ENCODE results near the gene CELSR1.
"Not testable (repeated sequence)": the region's sequence is repeated elsewhere in the genome, so short reads cannot be mapped to it uniquely, and the experiment has no call there.

Gene CELSR1

GRCh38 chr22:46338636-46339035, 198.8 kb downstream of the CELSR1 start:
- DNase-seq, result no peak

GRCh38 chr22:46337870-46338269, 199.6 kb downstream of the CELSR1 start:
- no peak for DNase-seq

GRCh38 chr22:46336119-46337078, 201.0 kb downstream of the CELSR1 start:
- no peak for DNase-seq

- DNase-seq, result peak; percentile 94
Measured at GRCh38 chr22:46335201-46336118, 202.0 kb downstream of the CELSR1 start, which contains the start of gene TRMU. Gene TRMU (plus strand): TSS chr22:46335714. CDS start chr22:46335765, 51 bp downstream.

GRCh38 chr22:46331496-46331895, 205.9 kb downstream of the CELSR1 start:
- DNase-seq, result no peak

GRCh38 chr22:46330426-46330825, 207.0 kb downstream of the CELSR1 start:
- no peak for DNase-seq

GRCh38 chr22:46329616-46330015, 207.8 kb downstream of the CELSR1 start:
- no peak for DNase-seq

- DNase-seq, result no peak
Measured at GRCh38 chr22:46328797-46329196, 208.6 kb downstream of the CELSR1 start.

- no peak for DNase-seq
Measured at GRCh38 chr22:46327691-46328465, 209.5 kb downstream of the CELSR1 start.

DNA sequence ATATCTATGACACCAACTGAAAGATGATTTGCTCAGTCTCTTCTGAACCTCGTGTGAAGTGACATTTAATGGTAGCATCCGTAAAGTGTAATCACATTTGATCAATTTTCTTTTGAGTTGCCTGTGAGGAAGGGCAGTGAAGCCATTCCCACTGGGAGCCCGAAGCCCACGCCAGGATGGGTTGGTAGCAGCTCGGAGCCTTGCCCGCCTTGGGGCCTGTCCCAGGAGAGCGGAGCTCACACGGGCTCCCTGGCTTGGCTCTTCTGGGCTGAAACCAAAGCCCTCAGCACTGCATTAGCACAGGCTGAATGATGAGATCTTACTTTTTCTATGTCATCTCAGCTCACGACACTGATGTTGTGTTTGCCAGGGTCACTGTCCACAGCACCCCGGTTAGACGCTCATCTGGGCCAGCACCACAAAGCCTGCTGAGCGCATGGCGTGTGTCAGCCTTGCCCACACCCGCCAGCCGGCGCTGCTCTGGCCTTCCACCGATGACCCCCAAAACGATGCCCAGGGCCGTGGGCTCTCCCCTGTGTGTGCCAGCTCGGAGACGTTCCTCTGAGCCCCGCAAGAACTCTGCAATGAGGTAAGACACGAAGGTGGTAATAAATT, 211.2 kb downstream of the CELSR1 start:
- no peak for DNase-seq

DNA sequence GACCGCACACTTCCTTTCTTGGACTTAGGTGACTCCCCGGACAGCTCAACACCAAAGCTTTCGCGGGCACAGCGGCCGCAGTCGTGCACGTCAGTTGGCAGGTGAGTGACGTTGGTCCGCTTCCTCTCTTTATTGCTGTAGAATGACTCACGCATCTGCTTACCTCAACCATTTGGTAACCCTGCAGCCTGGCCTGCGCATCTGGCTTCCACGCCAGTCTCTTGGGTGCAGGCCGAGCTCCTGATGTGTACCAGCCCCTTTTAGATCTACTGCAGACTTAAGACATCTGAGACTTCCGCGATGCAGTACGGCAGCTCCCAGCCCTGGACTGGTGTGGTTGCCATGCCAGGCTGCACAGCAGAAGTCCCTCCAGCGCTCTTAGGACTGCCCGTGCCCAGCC, 214.3 kb downstream of the CELSR1 start:
- DNase-seq, result no peak

GRCh38 chr22:46322711-46323110, 214.7 kb downstream of the CELSR1 start:
- DNase-seq, result no peak

- no peak for DNase-seq
Measured at GRCh38 chr22:46320716-46321386, 216.6 kb downstream of the CELSR1 start.

- no peak for DNase-seq
Measured at GRCh38 chr22:46320166-46320710, 217.2 kb downstream of the CELSR1 start.

- DNase-seq, result no peak
Measured at GRCh38 chr22:46319319-46319718, 218.1 kb downstream of the CELSR1 start.

GRCh38 chr22:46318576-46318975, 218.8 kb downstream of the CELSR1 start:
- DNase-seq, result no peak

GRCh38 chr22:46317646-46318045, 219.8 kb downstream of the CELSR1 start:
- no peak for DNase-seq

DNA sequence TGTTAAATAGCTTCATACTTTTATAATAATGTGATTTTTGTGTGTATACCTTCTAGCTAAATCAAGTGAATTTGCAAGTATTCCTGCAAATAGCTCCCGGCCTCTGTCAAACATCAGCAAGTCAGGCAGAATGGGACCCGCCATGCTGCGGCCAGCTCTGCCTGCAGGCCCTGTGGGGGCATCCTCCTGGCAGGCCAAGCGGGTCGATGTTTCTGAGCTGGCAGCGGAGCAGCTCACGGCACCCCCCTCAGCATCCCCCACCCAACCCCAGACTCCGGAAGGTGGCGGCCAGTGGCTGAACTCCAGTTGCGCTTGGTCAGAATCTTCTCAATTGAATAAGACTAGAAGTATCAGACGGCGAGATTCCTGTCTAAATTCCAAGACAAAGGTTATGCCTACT, 221.4 kb downstream of the CELSR1 start:
- no peak for DNase-seq

DNA sequence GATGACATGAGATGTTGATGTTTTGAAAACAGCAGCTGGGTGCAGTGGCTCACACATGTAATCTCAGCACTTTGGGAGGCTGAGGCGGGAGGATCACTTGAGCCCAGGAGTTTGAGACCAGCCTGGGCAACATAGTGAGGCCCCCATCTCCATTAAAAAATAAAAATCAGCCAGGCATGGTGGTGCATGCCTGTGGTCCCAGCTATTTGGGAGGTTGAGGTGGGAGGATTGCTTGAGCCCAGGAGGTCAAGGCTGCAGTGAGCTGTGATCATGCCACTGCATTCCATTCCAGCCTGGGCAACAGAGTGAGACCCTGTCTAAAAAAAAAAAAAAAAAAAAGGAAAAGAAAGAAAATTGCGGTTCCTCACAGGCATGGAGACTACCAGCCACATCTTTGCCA, 224.6 kb downstream of the CELSR1 start:
- not testable (repeated sequence) for DNase-seq

DNA sequence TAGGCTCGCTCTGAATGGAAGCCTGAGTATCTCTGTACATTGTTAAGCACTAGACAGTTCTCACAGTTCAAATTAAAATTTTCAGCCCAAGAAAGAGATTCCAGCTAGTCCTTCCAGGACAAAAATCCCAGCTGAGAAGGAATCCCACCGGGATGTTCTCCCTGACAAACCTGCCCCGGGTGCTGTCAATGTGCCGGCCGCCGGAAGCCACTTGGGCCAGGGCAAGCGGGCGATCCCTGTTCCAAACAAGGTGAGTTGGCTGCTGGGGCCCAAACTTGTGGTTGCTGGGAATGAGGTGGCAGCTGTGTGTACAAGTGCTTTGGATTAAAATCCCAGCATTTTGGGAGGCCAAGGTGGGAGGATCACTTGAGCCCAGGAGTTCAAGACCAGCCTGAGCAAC, 225.4 kb downstream of the CELSR1 start:
- DNase-seq, result no peak

All from retina (tissue), 1 donor.